WTC11 (cell line): ENCODE data around the gene MELK.

Experiments
- RELA ChIP-seq: sonication (generic); formaldehyde crosslinking; IDR thresholded peaks from 2 replicates; pipeline ENCODE4 v1.8.1; 2022; ENCODE audit warnings: missing genetic modification reagents, mild to moderate bottlenecking, borderline replicate concordance
- ZBTB21 ChIP-seq: sonication (generic); formaldehyde crosslinking; IDR thresholded peaks from 2 replicates; pipeline ENCODE4 v1.8.1; 2023; ENCODE audit warnings: mild to moderate bottlenecking, missing genetic modification reagents, borderline replicate concordance
- ZNF121 ChIP-seq: sonication (generic); formaldehyde crosslinking; IDR thresholded peaks from 2 replicates; pipeline ENCODE4 v1.8.0; 2023; ENCODE audit warnings: missing genetic modification reagents
- ZNF396 ChIP-seq: fragments of 250-450 bp; sonication (Bioruptor Pico); IDR thresholded peaks from 2 replicates; pipeline ENCODE4 v1.8.0; 2021; ENCODE audit warnings: mild to moderate bottlenecking, moderate library complexity, borderline replicate concordance
- TF ChIP-seq, protein P1 (sequence below): fragments of 200-600 bp; IDR thresholded peaks from 2 replicates; pipeline ENCODE4 v1.8.0; 2022; ENCODE audit warnings: antibody characterized with exemption
- TF ChIP-seq, protein P2 (sequence below): sonication (generic); formaldehyde crosslinking; IDR thresholded peaks from 2 replicates; pipeline ENCODE4 v1.8.1; 2023; ENCODE audit warnings: mild to moderate bottlenecking, moderate library complexity, missing genetic modification reagents

DNA sequence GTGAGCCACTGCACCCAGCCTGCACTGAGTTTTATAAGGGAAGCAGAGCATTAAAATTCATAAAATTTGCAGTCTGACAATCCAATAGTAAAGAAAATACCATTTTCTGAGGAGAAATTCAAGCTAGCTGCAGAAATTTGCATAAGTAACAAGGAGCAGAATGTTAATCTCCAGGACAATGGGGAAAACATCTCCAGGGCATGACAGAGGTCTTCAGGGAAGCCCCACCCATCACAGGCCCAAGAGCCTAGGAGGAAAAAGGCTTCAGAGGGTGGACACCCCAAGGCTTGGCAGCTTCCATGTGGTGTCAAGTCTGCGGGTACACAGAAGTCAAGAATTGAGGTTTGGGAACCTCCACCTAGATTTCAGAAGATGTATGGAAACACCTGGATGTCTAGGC lies 37.6 kb upstream of the MELK start:
- TF ChIP-seq, protein P1, sequence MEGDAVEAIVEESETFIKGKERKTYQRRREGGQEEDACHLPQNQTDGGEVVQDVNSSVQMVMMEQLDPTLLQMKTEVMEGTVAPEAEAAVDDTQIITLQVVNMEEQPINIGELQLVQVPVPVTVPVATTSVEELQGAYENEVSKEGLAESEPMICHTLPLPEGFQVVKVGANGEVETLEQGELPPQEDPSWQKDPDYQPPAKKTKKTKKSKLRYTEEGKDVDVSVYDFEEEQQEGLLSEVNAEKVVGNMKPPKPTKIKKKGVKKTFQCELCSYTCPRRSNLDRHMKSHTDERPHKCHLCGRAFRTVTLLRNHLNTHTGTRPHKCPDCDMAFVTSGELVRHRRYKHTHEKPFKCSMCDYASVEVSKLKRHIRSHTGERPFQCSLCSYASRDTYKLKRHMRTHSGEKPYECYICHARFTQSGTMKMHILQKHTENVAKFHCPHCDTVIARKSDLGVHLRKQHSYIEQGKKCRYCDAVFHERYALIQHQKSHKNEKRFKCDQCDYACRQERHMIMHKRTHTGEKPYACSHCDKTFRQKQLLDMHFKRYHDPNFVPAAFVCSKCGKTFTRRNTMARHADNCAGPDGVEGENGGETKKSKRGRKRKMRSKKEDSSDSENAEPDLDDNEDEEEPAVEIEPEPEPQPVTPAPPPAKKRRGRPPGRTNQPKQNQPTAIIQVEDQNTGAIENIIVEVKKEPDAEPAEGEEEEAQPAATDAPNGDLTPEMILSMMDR: no peak
- TF ChIP-seq ZNF121: no peak
- TF ChIP-seq RELA (CRISPR knock-in tag): no peak
- TF ChIP-seq, protein P2, sequence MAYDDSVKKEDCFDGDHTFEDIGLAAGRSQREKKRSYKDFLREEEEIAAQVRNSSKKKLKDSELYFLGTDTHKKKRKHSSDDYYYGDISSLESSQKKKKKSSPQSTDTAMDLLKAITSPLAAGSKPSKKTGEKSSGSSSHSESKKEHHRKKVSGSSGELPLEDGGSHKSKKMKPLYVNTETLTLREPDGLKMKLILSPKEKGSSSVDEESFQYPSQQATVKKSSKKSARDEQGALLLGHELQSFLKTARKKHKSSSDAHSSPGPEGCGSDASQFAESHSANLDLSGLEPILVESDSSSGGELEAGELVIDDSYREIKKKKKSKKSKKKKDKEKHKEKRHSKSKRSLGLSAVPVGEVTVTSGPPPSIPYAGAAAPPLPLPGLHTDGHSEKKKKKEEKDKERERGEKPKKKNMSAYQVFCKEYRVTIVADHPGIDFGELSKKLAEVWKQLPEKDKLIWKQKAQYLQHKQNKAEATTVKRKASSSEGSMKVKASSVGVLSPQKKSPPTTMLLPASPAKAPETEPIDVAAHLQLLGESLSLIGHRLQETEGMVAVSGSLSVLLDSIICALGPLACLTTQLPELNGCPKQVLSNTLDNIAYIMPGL (CRISPR knock-in tag): no peak
- TF ChIP-seq ZBTB21 (CRISPR knock-in tag): no peak
- no peak for TF ChIP-seq ZNF396 (CRISPR knock-in tag)
